Left renal pelvis (tissue), 4 donors: Measurements from ENCODE around the gene PEAK1. TPM values are rescaled to one million over a fixed set of nuclear protein-coding genes. Genes with fewer than 3 reads are reported as not detected.

Experiments used
- DNase-seq, 4 donors: peaks; one replicate each; pipeline ENCODE4 v3.0.0-alpha.2; 2013; ENCODE audit warnings: low read depth in 4 of 4, low spot score in 3 of 4
- polyA plus RNA-seq, 4 donors: library from polyadenylated mRNA; unstranded; fragments of 120-200 nt; gene quantifications; one replicate each; pipeline ENCODE4 v1.2.1, GENCODE V29; 2013; ENCODE audit not compliant: insufficient read length in 4 of 4

PEAK1 gene
- polyA plus RNA-seq, 4 donors = 31.8 to 41.7 (median 32.5) TPM

GRCh38 chr15:77104155-77104554 is 315.7 kb downstream of the PEAK1 start:
- DNase-seq = no peak

- DNase-seq = no peak
Measured at GRCh38 chr15:77099741-77100463, 320.0 kb downstream of the PEAK1 start.

GRCh38 chr15:77098572-77098971 is 321.3 kb downstream of the PEAK1 start:
- DNase-seq = no peak

- DNase-seq = no peak
Measured at GRCh38 chr15:77097921-77098320, 322.0 kb downstream of the PEAK1 start.

GRCh38 chr15:77097248-77097721 is 322.6 kb downstream of the PEAK1 start:
- DNase-seq = no peak

GRCh38 chr15:77096541-77096940 is 323.4 kb downstream of the PEAK1 start:
- DNase-seq = no peak

GRCh38 chr15:77096138-77096537 is 323.8 kb downstream of the PEAK1 start:
- no peak for DNase-seq

GRCh38 chr15:77094397-77095030 is 325.4 kb downstream of the PEAK1 start:
- DNase-seq = no peak

GRCh38 chr15:77093436-77093835 is 326.5 kb downstream of the PEAK1 start:
- DNase-seq = no peak

- DNase-seq = no peak
Measured at GRCh38 chr15:77091097-77091496, 328.8 kb downstream of the PEAK1 start.

- no peak for DNase-seq
Measured at GRCh38 chr15:77087213-77087612, 332.7 kb downstream of the PEAK1 start.

- no peak for DNase-seq
Measured at GRCh38 chr15:77085297-77085696, 334.6 kb downstream of the PEAK1 start.

- DNase-seq = no peak
Measured at GRCh38 chr15:77084436-77084835, 335.5 kb downstream of the PEAK1 start.

GRCh38 chr15:77083381-77084160 is 336.3 kb downstream of the PEAK1 start:
- DNase-seq = no peak

- DNase-seq = no peak
Measured at GRCh38 chr15:77081971-77082370, 337.9 kb downstream of the PEAK1 start.

GRCh38 chr15:77076323-77076915 is 343.5 kb downstream of the PEAK1 start:
- DNase-seq = no peak

GRCh38 chr15:77075528-77075927 is 344.4 kb downstream of the PEAK1 start:
- DNase-seq = no peak

GRCh38 chr15:77074350-77074749 is 345.6 kb downstream of the PEAK1 start:
- DNase-seq = no peak

- no peak for DNase-seq
Measured at GRCh38 chr15:77071305-77072223, 348.3 kb downstream of the PEAK1 start.
